T-helper 17 cell (primary cell): ENCODE measurements around the gene MINAR1. TPM values are rescaled to one million over a fixed set of nuclear protein-coding genes. Genes with fewer than 3 reads are reported as not detected.
"Not testable (repeated sequence)": the region's sequence is repeated elsewhere in the genome, so short reads cannot be mapped to it uniquely, and the experiment has no call there.

Experiments
- ATAC-seq: fragments of 150-1000 bp; cut with Tn5 transposase; 2 replicates; pipeline ENCODE4 v1.10.0; 2021; ENCODE audit warnings: mild to moderate bottlenecking, moderate library complexity
- DNase-seq, 3 donors: peaks; one replicate each; pipeline versions ENCODE4 v3.0.0 to v3.0.0-alpha.2; 2020 to 2021
- H3K9me3 ChIP-seq: one replicate; pipeline ENCODE4 v1.7.0; 2013; ENCODE audit warnings: low read length, mild to moderate bottlenecking; ENCODE audit not compliant: control insufficient read depth, poor library complexity, severe bottlenecking
- H3K27ac Mint-ChIP-seq: one replicate; pipeline ENCODE4 v1.8.0; 2022; ENCODE audit warnings: mild to moderate bottlenecking, moderate library complexity, mixed read lengths
- H3K27me3 Mint-ChIP-seq: one replicate; pipeline ENCODE4 v1.8.0; 2022; ENCODE audit warnings: mixed read lengths
- H3K36me3 Mint-ChIP-seq: one replicate; pipeline ENCODE4 v1.8.0; 2022; ENCODE audit warnings: low read depth, mixed read lengths
- H3K4me1 Mint-ChIP-seq: one replicate; pipeline ENCODE4 v1.8.0; 2022; ENCODE audit warnings: mild to moderate bottlenecking, mixed read lengths
- H3K4me3 Mint-ChIP-seq: one replicate; pipeline ENCODE4 v1.8.0; 2022; ENCODE audit warnings: mild to moderate bottlenecking, moderate library complexity, mixed read lengths
- total RNA-seq, 4 donors: library from RNA in 2 of 4; stranded (reverse) in 2 of 4; gene quantifications; one replicate each; pipeline ENCODE4 v1.2.3 and lab custom pipeline; 2022 to 2026

Gene MINAR1
- total RNA-seq, 2 donors from 2014 or later: 0.37 to 0.40 TPM

DNA sequence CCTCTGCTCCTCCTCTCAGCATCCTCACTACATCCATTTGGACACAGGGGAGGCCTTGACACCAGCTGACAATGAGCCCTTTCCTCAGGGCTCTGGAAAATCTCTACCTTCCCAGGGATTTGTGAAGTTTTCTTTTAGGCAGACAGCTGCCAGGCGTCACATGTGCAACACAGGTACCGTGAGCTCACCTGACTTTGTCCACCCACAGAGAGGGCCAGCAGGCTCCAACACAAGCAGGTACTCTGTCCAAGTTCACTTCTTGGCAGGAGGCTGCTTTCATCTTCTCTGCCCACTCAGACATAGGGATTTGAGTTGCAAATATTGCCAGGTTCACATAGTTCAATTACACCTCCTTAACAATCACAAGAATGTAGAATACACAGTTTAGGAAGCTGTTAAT, 15.3 kb upstream of the MINAR1 start:
- no peaks in the 10 kb centered on the region for H3K9me3 ChIP-seq
- ATAC-seq (no peak), DNase-seq (no peak)
- Mint-ChIP-seq H3K4me1 (no peaks in the 10 kb centered on the region), H3K4me3 (no peak overlapping the region), H3K36me3 (peaks cover 3% of the 10 kb centered on the region), H3K27ac (no peak overlapping the region), H3K27me3 (no peaks in the 10 kb centered on the region)

DNA sequence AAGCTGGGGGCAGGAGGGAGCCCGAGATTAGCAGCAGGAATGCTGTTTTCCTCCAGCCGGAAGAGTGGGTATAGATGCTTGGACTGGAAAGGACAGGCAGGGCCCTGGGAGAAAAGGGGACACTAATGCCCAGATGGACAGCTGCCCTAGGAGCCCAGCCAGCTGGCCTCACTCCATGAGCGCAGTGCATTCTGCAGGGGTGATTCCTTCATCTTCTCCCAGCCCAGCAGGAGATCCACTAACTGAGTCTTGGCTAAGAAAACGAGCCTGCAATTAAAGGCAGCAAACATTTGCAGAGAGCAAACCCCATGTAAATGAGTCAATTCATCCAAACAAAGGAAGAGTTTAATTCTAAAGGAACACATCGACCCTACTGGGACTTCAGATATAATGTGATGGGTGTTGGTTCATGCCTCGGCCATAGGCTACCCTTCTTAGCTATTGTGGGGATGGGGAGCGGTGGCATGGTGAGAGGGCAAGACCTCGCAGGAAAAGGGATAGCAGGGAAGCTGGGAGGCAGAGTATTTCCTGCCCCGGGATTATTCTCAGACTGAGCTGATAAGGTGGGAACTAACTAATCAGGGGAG, 13.3 kb upstream of the MINAR1 start:
- no peaks in the 10 kb centered on the region for H3K4me1 Mint-ChIP-seq
- H3K9me3 ChIP-seq: no peaks in the 10 kb centered on the region
- DNase-seq (no peak), ATAC-seq (no peak)
- H3K27me3 Mint-ChIP-seq: no peaks in the 10 kb centered on the region
- H3K27ac Mint-ChIP-seq: no peak overlapping the region
- H3K4me3 Mint-ChIP-seq: no peak overlapping the region
- H3K36me3 Mint-ChIP-seq: no peaks in the 10 kb centered on the region

DNA sequence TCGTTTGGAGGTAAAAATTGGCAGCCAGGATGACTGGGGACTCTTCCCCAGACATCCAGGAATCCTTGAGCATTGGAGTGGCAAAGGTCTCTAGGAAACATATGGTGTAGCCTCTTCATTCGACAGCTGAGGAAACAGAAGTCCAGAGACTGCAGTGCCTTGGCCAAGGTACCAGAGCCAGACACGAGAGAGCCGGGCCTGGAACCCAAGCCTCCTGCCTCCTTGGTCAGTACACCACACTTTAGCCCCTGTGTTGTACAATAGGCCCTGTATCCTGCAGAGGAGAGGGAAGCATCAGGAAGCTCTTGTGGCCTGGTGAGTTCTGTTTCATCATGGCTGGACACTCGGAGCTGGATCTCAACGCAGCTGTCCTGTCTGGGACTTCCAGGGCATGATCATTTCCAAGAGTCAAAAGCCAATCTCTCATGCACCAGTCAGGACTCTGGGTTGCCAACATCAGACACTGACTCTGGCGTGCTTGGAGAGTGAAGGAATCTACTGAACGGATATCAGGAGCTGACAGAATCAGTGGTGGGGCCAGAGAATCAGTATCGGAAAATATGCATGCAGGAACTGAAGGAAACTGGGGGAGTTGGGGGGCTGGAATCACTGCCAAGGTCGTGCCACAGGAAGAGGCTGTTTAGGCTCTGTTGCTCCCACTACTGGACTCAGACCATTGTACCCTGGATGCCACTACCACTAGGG, 6.4 kb upstream of the MINAR1 start:
- H3K4me1 Mint-ChIP-seq: peaks cover 4% of the 10 kb centered on the region
- H3K27me3 Mint-ChIP-seq: peaks cover 50% of the 10 kb centered on the region
- H3K36me3 Mint-ChIP-seq: peaks cover 2% of the 10 kb centered on the region
- H3K4me3 Mint-ChIP-seq: no peak overlapping the region
- ATAC-seq (no peak), DNase-seq (no peak)
- H3K27ac Mint-ChIP-seq: no peak overlapping the region
- no peaks in the 10 kb centered on the region for H3K9me3 ChIP-seq

DNA sequence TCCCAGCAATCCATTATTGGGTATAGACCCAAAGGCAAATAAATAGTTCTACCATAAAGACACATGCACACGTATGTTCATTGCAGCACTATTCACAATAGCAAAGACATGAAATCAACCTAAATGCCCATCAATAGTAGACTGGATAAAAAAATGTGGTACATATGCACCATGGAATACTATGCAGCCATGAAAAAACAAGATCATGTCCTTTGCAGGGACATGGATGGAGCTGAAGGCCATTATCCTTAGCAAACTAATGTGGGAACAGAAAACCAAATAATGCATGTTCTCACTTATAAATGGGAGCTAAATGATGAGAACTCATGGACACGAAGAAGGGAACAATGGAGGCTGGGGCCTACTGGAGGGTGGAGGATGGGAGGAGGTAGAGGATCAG, 5.2 kb upstream of the MINAR1 start:
- H3K27ac Mint-ChIP-seq, H3K36me3 Mint-ChIP-seq, H3K9me3 ChIP-seq, H3K4me1 Mint-ChIP-seq, DNase-seq, ATAC-seq, H3K4me3 Mint-ChIP-seq: not testable (repeated sequence)
- H3K27me3 Mint-ChIP-seq: peaks cover 56% of the 10 kb centered on the region

DNA sequence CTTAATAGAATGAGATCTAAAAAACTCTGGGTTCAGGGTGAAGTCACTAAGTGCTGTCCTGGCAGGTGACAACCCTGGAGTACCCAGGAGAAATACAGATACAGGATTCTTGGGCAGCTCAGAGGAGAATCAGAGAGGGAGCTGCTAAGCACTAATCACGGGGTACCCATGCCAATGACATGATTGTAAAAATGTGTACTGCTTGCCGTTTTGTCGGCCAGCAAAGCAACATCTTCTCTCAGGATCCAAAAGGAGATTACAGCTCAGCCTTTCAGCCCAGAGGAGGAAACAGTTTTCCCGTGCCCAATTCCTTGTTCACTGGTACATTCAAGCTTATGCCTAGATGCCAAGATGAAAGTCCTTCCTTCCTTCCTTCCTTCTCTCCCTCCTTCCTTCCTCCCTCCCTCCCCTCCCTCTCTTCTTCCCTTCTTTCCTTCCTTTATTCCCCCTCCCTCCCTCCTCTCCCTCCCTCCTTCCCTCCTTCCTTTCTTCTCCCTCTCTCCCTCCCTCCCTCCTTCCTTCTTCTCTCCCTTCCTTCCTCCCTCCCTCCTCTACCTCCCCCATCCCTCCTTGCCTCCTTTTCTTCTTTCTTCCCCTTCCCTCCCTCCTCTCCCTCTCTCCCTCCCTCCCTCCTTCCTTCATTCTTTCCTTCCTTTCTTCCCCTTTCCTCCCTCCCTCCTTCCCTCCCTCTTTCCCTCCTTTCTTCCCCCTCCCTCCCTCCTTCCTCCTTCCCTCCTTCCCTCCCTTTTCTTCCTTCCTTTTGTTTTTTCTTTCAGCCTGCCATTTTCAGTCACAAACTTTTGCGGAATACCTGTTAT, 4.1 kb upstream of the MINAR1 start:
- Mint-ChIP-seq H3K27ac (no peak overlapping the region), H3K4me3 (no peak overlapping the region), H3K4me1 (peaks cover 8% of the 10 kb centered on the region), H3K36me3 (peaks cover 2% of the 10 kb centered on the region), H3K27me3 (peaks cover 63% of the 10 kb centered on the region)
- no peaks in the 10 kb centered on the region for H3K9me3 ChIP-seq
- ATAC-seq (no peak), DNase-seq (no peak)

DNA sequence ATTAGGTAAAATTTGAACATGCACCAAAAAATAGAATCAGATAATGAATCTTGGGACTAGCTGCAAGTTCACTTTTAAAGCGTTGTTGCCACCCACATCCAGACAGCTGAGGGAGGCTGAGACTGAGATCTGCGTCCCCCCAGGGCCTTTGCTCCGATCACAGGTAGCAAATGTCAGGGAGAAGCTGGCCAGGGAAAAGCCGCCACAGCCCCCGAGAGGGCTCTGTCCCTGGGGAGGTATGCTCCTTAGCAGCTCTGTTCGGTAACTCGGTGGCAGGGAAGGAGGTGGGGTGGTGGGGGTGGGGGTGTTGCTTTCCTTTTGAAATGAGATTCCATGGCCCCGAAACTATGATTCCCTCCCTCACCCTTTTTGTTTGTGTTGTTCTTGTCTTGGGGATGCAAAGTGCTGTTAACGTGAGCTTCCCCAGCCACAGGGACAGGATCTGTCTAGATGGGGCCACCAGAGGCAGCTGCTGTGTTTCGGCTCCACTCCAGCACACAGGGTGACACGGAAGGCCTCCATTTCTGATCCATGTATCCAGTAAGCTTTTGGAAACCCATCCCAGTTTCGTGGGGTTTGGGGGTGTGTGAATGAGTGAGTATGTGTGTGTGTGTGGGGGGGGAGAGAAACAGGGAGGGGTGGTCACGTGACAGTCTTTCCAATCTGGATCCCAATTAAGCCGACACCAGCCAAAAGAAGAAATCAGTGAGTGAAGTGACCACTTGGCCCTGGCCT, 1.1 kb upstream of the MINAR1 start:
- H3K9me3 ChIP-seq: no peaks in the 10 kb centered on the region
- ATAC-seq (no peak), DNase-seq (no peak)
- H3K27ac Mint-ChIP-seq: no peak overlapping the region
- peaks cover 87% of the 10 kb centered on the region for H3K27me3 Mint-ChIP-seq
- peaks cover 11% of the 10 kb centered on the region for H3K4me1 Mint-ChIP-seq
- peaks cover 6% of the 10 kb centered on the region for H3K36me3 Mint-ChIP-seq
- peak overlapping the region; percentile 31 for H3K4me3 Mint-ChIP-seq

DNA sequence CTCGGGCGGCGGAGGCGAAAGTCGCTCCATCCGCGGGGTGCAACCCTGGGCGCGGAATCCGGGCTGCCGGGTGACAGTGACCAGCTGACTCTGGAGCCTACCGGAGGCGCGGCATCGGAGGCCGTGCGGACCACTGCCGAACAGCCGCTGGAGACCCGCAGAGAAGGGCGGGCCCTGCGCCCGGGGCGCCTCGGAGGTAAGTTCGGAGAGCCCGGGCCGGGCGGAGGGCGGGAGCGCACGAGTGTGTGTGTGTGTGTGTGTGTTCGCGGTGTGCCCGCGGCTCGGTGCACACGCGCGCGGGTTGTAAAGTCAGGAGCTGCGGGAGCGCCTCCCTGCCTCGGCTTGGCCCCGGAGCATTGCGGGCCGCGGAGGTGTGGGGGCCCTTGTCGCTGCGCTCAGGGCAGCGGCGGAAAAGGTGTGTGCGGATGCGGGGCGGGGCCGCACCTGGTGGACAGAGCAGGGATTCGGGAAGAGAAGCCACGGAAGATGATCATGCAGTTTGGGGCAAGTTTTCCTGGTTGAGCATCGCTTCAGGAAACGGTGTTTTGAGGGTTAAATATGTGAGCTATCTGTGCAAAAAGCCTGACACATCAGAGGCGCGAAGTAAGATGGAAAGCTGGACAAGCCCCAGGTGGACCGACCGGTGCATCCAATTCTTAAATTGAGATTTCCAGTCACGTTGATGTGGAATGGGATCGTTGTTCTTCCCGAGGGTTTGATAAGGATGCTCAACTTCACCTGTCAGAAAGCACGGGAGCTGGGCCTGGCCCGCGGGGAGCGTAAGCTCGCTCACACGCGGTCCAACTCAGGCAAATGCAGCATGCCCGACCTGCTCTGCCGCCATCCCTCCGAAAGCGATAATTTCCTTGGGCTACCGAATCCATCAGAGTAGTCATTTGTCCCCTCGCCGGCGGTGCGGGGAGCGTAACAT, 474 bp downstream of the MINAR1 start:
- H3K27ac Mint-ChIP-seq: no peak overlapping the region
- H3K9me3 ChIP-seq: no peaks in the 10 kb centered on the region
- peaks cover 6% of the 10 kb centered on the region for H3K36me3 Mint-ChIP-seq
- peak overlapping the region; percentile 45 for H3K4me3 Mint-ChIP-seq
- DNase-seq: no peak
- H3K4me1 Mint-ChIP-seq: peaks cover 11% of the 10 kb centered on the region
- ATAC-seq: no peak
- H3K27me3 Mint-ChIP-seq: peaks cover 77% of the 10 kb centered on the region

DNA sequence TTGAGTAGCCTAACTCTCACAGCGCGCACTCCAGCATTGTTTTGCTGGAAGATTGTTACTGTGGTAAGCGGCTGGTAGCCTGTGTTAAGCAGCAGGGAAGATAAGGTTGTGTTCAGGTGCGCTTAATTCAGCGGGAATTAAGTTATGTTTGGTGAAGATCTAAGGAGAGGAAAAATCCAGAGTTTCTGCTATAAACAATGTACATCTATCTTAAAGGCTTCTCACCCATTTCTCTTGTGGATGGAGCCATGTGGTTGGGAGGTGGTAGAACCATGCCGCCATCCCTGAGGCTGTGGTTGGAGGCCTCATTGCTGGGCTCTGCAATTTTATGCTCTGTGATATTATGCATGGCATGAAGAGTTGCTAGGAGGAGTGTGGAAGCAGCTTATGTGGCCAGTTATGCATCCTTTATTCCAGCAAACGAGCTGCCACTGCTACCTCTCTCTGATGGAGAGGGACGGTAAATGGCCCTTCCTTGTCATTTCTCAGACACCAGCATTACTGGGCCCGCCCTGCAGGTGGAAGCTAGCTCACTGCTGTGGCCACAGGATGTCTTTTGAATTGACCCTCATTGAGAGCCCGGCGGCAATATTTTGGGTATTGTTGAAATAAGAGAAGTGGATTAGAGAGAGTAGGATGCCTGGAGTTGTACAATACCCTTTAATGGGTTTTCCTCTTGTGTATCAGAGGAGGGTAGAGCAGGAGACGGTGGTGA, 1.3 kb downstream of the MINAR1 start:
- no peak overlapping the region for H3K27ac Mint-ChIP-seq

DNA sequence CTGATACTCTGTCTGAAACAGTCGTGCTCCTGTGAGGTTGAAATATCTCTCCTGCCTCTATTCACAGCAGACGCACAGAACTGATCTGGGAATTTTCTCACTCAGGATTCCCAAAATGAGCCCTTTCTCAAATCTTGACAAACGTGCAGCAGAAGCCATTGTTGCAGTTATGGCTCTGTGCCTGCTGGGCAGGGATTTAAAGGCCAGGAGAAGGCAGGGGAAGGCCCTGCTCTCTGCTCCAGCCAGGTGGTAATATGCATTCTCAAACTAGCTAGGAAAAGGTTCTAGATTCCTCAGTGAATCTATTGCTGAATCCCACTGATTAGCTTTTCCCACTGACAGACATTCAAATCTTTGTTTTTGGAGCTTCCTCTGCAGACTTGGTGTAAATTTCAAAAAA, 2.2 kb downstream of the MINAR1 start:
- no peak for DNase-seq
- Mint-ChIP-seq H3K4me1 (peaks cover 11% of the 10 kb centered on the region), H3K4me3 (no peak overlapping the region), H3K27ac (no peak overlapping the region), H3K36me3 (peaks cover 4% of the 10 kb centered on the region), H3K27me3 (peaks cover 59% of the 10 kb centered on the region)
- no peak for ATAC-seq
- no peaks in the 10 kb centered on the region for H3K9me3 ChIP-seq

More for the DNA sequence above, 1.3 kb downstream of the MINAR1 start:
- no peaks in the 10 kb centered on the region for H3K9me3 ChIP-seq
- DNase-seq (no peak), ATAC-seq (no peak)
- Mint-ChIP-seq H3K4me3 (no peak overlapping the region), H3K27me3 (peaks cover 69% of the 10 kb centered on the region), H3K4me1 (peaks cover 11% of the 10 kb centered on the region), H3K36me3 (peaks cover 4% of the 10 kb centered on the region)

DNA sequence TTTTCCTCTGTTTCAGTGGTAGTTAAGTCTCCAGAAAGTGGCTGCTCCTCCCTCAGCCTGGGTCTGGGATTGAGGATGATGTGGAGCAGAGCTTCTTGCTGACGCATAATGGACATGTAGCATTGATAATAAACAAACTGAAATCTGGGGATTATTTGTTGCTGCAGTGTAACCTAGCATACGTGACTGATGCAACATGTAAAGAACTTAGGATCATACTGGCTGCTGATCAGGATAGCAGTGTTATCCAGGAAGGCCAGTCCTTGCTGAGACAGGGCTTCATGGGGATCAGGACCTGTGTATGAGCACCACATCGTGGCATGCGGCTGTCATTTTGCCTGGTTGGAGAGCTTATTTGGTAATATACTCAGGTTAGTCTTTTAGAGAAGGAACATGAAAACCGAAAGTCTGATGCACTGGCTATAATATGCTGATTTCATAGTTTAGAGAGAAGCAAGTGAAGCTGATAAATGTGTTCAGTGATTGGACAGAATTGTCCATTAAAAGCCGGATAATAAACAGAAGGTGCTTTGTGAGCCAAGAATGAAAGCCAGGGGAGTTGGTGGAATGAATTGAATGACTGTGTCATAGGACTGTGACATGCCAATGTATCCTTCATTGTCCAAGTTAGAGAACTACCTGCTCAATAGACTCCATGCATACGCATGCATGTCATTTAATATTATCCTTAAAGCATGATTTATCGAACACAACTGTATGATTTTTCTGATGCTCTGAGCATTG, 4.1 kb downstream of the MINAR1 start:
- no peak for DNase-seq
- ATAC-seq: no peak
- H3K9me3 ChIP-seq: no peaks in the 10 kb centered on the region
- peaks cover 41% of the 10 kb centered on the region for H3K27me3 Mint-ChIP-seq
- no peak overlapping the region for H3K27ac Mint-ChIP-seq
- H3K4me1 Mint-ChIP-seq: peaks cover 4% of the 10 kb centered on the region
- H3K36me3 Mint-ChIP-seq: peaks cover 4% of the 10 kb centered on the region
- H3K4me3 Mint-ChIP-seq: no peak overlapping the region

DNA sequence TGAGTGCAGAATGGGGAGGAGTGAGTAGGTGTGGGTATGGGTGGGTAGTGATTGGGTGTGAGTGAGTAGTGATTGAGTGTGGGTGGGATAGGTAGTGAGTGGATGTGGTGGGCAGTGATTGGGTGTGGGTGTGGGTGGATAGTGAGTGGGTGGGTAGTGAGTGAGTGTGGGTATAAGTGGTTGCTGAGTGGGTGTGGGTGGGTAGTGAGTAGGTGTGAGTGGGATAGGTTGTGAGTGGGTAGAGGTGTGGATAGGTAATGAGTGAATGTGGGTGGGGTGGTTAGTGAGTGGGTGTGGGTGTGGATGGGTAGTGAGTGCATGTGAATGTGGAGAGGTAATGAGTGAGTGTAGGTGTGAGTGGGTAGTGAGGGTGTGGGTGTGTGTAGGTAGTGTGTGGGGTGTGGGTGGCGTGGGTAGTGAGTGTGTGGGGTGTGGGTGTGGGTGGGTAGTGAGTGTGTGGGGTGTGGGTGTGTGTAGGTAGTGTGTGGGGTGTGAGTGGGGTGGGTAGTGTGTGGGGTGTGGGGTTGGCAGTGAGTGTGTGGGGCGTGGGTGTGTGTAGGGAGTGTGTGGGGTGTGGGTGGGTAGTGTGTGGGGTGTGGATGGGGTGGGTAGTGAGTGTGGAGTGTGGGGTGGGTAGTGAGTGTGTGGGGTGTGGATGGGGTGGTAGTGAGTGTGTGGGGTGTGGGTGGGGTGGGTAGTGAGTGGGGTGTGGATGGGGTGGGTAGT, 5.3 kb downstream of the MINAR1 start:
- Mint-ChIP-seq H3K27ac (no peak overlapping the region), H3K4me1 (peaks cover 3% of the 10 kb centered on the region), H3K36me3 (peaks cover 4% of the 10 kb centered on the region), H3K4me3 (no peak overlapping the region), H3K27me3 (peaks cover 37% of the 10 kb centered on the region)
- no peaks in the 10 kb centered on the region for H3K9me3 ChIP-seq
- no peak for DNase-seq
- ATAC-seq: no peak
